ENCODE measurements around the gene ZNF30.

- TF ChIP-seq POLR2AphosphoS5 (IDR thresholded peaks at IDR 0.05; ENCODE audit: low read depth) (no peak), CTCF (conservative IDR thresholded peaks at IDR 0.05; ENCODE audit: low read depth in 2 of 2) (no peak), NANOG (IDR thresholded peaks at IDR 0.05; ENCODE audit: borderline replicate concordance) (no peak), EZH2phosphoT487 (IDR thresholded peaks at IDR 0.05; ENCODE audit: unreplicated experiment) (no peak), EZH2 (IDR thresholded peaks at IDR 0.05; ENCODE audit: low read depth, unreplicated experiment) (no peak), CREB1 (CRISPR knock-in tag; IDR thresholded peaks at IDR 0.05; ENCODE audit: low read depth) (no peak), STAT1 (IDR thresholded peaks at IDR 0.05; ENCODE audit: unreplicated experiment) (no peak)
- TF ChIP-seq, protein P1, sequence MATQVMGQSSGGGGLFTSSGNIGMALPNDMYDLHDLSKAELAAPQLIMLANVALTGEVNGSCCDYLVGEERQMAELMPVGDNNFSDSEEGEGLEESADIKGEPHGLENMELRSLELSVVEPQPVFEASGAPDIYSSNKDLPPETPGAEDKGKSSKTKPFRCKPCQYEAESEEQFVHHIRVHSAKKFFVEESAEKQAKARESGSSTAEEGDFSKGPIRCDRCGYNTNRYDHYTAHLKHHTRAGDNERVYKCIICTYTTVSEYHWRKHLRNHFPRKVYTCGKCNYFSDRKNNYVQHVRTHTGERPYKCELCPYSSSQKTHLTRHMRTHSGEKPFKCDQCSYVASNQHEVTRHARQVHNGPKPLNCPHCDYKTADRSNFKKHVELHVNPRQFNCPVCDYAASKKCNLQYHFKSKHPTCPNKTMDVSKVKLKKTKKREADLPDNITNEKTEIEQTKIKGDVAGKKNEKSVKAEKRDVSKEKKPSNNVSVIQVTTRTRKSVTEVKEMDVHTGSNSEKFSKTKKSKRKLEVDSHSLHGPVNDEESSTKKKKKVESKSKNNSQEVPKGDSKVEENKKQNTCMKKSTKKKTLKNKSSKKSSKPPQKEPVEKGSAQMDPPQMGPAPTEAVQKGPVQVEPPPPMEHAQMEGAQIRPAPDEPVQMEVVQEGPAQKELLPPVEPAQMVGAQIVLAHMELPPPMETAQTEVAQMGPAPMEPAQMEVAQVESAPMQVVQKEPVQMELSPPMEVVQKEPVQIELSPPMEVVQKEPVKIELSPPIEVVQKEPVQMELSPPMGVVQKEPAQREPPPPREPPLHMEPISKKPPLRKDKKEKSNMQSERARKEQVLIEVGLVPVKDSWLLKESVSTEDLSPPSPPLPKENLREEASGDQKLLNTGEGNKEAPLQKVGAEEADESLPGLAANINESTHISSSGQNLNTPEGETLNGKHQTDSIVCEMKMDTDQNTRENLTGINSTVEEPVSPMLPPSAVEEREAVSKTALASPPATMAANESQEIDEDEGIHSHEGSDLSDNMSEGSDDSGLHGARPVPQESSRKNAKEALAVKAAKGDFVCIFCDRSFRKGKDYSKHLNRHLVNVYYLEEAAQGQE (IDR thresholded peaks at IDR 0.05; ENCODE audit: unreplicated experiment) = no peak
Measured at GRCh38 chr19:34957830-34958751, 31.4 kb downstream of the ZNF30 start.
